Osteoblast (primary cell): ENCODE results near the gene PRRT3. TPM values are rescaled to one million over a fixed set of nuclear protein-coding genes. Genes with fewer than 3 reads are reported as not detected.

Source experiments
- DNase-seq: peaks from one replicate; pipeline ENCODE4 v3.0.0; 2011; ENCODE audit warnings: low spot score, mixed read lengths; ENCODE audit not compliant: insufficient read length; ENCODE audit errors: missing footprints
- H2AFZ ChIP-seq: 2 replicates; pipeline ENCODE4 v1.6.0; 2011; ENCODE audit warnings: mild to moderate bottlenecking, low read length
- H3K27ac ChIP-seq: 2 replicates; pipeline ENCODE4 v1.5.1; 2011; ENCODE audit warnings: mild to moderate bottlenecking, low read depth, low read length, moderate library complexity
- H3K27me3 ChIP-seq: 2 replicates; pipeline ENCODE4 v1.6.0; 2012; ENCODE audit warnings: mild to moderate bottlenecking, control low read depth, inconsistent platforms, low read length, moderate library complexity; ENCODE audit not compliant: insufficient read depth
- H3K36me3 ChIP-seq: 2 replicates; pipeline ENCODE4 v1.5.1; 2011; ENCODE audit warnings: mild to moderate bottlenecking, low read length, control low read depth, moderate library complexity; ENCODE audit not compliant: insufficient read depth
- H3K4me1 ChIP-seq: 2 replicates; pipeline ENCODE4 v1.5.1; 2011; ENCODE audit warnings: mild to moderate bottlenecking, low read length, control low read depth, moderate library complexity; ENCODE audit not compliant: insufficient read depth
- H3K4me2 ChIP-seq: 2 replicates; pipeline ENCODE4 v1.6.0; 2011; ENCODE audit warnings: mild to moderate bottlenecking, low read length; ENCODE audit not compliant: insufficient read depth
- H3K4me3 ChIP-seq: fragments of 200-600 bp; sonication (generic); 3 replicates; pipeline ENCODE4 v1.5.1; 2012; ENCODE audit warnings: mild to moderate bottlenecking, low read length, inconsistent platforms; ENCODE audit not compliant: insufficient read depth
- H3K79me2 ChIP-seq: 2 replicates; pipeline ENCODE4 v1.6.0; 2012; ENCODE audit warnings: mild to moderate bottlenecking, low read length, control low read depth, inconsistent platforms; ENCODE audit not compliant: insufficient read depth
- H3K9me3 ChIP-seq: 2 replicates; pipeline ENCODE4 v1.5.1; 2011; ENCODE audit warnings: low read depth, low read length, control low read depth
- H4K20me1 ChIP-seq: 2 replicates; pipeline ENCODE4 v1.6.0; 2012; ENCODE audit warnings: mild to moderate bottlenecking, low read length, control low read depth; ENCODE audit not compliant: insufficient read depth
- total RNA-seq: library from RNA; depleted of rRNA; stranded (reverse); fragments of >200 nt; gene quantifications from 2 replicates; pipeline ENCODE4 v1.2.3, GENCODE V29; 2012
- TF ChIP-seq, protein P1 (sequence below): IDR thresholded peaks from 2 replicates; pipeline ENCODE4 v1.5.1; 2011; ENCODE audit warnings: mild to moderate bottlenecking, low read depth, low read length, moderate library complexity; ENCODE audit errors: extremely low read depth

The PRRT3 gene
- total RNA-seq, result 3.5 and 4.3 TPM in 2 replicates

DNA sequence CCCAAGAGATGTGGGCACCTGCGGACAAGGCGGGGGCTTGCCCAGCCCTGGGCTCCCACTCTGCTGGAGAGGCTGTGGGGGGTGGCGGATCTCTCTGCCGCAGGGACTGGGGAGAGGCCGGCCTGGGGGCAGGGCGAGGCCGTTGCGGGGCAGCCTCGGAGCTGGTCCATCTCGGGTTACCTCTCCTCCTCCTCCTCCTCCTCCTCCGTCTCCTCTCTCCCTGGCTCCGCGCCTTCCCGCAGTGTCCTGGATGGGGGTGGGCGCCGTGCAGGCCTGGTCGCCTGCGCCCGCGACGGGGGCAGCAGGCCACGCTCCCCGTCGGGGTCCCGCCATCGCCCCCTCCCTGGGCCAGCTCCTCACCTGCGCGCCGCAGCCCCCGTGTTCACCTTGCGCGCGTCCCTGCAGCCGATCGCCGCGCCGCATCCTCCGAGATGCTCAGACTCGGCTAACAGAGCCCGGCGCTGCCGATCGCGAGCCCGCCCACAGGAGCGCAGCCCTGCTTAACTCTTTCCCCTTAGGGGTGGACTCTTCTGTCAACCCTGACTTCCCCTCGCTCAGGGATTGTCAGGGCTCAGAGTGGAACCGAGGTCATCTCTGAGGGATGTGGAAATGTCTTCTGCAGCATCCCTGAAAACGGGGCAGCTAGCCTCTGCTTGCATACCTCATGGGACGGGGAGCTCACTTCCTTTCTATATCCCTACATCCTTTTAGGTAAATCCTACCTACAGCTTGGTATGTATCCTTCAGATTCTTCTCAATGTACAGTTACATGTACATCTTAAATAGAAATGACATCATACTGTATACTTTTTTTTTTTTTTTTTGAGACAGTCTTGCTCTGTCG is at the start of gene PRRT3:
Gene PRRT3 (minus strand): TSS at position 447 of the 844 bp plus-strand sequence. CDS start 2,293 bp downstream, outside the sequence.
- H3K4me2 ChIP-seq, result peak within 1 kb of the TSS; percentile 76
- H2AFZ ChIP-seq, result peak within 1 kb of the TSS; percentile 57
- no peaks in the 10 kb centered on the region for H3K27me3 ChIP-seq
- peak within 1 kb of the TSS; percentile 76 for H3K4me3 ChIP-seq
- H4K20me1 ChIP-seq, result no peaks in the 10 kb centered on the region
- no peaks in the 10 kb centered on the region for H3K9me3 ChIP-seq
- H3K27ac ChIP-seq, result no peak within 1 kb of the TSS
- no peaks in the 10 kb centered on the region for H3K36me3 ChIP-seq
- peak; percentile 95 for DNase-seq
- H3K79me2 ChIP-seq, result no peaks in the 10 kb centered on the region
- H3K4me1 ChIP-seq, result peaks cover 20% of the 10 kb centered on the region
- TF ChIP-seq, protein P1, sequence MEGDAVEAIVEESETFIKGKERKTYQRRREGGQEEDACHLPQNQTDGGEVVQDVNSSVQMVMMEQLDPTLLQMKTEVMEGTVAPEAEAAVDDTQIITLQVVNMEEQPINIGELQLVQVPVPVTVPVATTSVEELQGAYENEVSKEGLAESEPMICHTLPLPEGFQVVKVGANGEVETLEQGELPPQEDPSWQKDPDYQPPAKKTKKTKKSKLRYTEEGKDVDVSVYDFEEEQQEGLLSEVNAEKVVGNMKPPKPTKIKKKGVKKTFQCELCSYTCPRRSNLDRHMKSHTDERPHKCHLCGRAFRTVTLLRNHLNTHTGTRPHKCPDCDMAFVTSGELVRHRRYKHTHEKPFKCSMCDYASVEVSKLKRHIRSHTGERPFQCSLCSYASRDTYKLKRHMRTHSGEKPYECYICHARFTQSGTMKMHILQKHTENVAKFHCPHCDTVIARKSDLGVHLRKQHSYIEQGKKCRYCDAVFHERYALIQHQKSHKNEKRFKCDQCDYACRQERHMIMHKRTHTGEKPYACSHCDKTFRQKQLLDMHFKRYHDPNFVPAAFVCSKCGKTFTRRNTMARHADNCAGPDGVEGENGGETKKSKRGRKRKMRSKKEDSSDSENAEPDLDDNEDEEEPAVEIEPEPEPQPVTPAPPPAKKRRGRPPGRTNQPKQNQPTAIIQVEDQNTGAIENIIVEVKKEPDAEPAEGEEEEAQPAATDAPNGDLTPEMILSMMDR, result no peak

DNA sequence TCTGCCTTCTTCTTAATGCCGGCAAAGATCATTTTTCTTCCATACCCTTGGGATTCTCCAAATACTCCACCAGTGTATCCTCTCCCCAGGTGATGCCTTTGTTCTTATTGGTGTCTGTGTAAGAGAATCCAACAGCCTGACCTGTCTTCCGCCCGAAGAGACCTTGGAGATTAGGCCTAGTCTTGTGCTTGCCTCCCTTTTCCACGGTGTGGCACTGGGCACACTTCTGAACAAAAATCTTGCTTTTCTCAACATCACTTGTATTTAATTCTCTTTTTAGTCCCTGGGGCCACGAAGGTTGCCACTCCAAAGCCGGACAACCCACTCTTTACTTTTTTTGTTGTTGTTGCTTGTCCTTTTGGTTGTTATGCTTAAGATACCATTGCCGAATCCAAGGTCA is 48.5 kb upstream of the PRRT3 start:
- TF ChIP-seq, protein P1, result no peak
- Histone ChIP-seq H3K4me2 (no peak overlapping the region), H3K36me3 (peaks cover 15% of the 10 kb centered on the region), H3K4me1 (peaks cover 11% of the 10 kb centered on the region), H3K4me3 (no peak overlapping the region), H4K20me1 (no peaks in the 10 kb centered on the region), H3K27ac (no peak overlapping the region), H3K27me3 (no peaks in the 10 kb centered on the region), H3K79me2 (peaks cover 2% of the 10 kb centered on the region), H2AFZ (no peak overlapping the region), H3K9me3 (no peaks in the 10 kb centered on the region)
- DNase-seq, result no peak

DNA sequence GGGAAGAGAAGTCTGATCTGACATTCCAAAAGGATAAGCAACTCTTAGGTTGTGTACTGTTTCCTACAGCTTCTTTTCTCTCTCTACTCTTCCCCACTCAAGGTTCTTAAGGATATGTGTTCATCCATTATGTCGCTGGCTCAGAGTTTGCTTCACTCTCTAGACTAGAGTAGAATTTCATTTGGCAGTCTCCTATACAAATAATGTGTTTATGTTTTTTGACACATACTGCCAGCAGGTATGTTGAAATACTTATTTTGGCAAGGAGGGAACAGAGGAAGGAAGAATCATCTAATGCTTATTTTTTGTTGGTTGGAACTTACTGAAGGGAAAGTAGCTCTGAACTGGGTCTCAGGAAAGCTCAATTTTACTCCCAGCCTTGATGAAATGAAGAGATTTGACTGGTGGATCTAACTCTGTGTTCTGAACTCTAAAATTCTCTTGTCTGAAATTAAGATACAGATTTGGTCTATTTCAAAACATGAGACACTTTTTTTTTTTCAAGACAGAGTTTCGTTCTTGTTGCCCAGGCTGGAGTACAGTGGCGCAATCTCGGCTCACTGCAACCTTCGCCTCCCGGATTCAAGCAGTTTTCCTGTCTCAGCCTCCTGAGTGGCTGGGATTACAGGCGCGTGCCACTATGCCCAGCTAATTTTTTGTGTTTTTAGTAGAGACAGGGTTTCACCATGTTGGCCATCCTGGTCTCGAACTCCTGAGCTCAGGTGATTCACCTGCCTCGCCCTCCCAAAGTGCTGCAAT is 42.1 kb upstream of the PRRT3 start:
- H3K4me2 ChIP-seq, result peak overlapping the region; percentile 59
- peak overlapping the region; percentile 25 for H2AFZ ChIP-seq
- peak overlapping the region; percentile 57 for H3K27ac ChIP-seq
- DNase-seq, result no peak
- peaks cover 13% of the 10 kb centered on the region for H3K79me2 ChIP-seq
- peaks cover 5% of the 10 kb centered on the region for H3K36me3 ChIP-seq
- TF ChIP-seq, protein P1, result no peak
- H3K27me3 ChIP-seq, result no peaks in the 10 kb centered on the region
- H4K20me1 ChIP-seq, result no peaks in the 10 kb centered on the region
- H3K4me3 ChIP-seq, result peak overlapping the region; percentile 45
- no peaks in the 10 kb centered on the region for H3K9me3 ChIP-seq
- peaks cover 7% of the 10 kb centered on the region for H3K4me1 ChIP-seq

DNA sequence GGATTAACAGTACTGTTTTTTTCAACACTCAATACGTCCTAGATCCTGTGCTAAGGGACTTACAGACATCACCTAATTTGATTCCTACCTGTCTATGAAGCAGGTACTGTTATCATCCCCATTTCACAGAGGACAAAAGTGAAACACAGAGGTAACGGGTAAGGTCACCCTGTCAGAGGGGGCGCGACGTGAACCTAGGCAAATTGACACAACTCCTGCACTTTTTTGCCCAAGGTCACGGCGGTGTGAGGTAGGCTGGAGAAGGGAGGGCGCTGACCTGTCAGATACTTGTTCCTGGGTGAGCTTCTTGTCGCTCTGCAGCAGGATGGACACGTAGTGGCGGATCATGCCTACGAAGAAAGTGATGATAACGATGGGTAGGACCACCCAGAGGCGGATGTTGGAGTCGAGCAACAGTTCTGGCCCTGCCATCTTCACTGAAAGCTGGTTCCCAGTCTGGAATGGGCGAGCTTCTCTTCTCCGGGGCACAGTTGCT is 34.1 kb upstream of the PRRT3 start:
- Histone ChIP-seq H3K4me3 (peak overlapping the region; percentile 100), H3K4me1 (peaks cover 23% of the 10 kb centered on the region), H3K27me3 (no peaks in the 10 kb centered on the region), H2AFZ (peak overlapping the region; percentile 99), H3K4me2 (peak overlapping the region; percentile 100), H3K79me2 (peaks cover 55% of the 10 kb centered on the region), H3K27ac (peak overlapping the region; percentile 95), H3K9me3 (no peaks in the 10 kb centered on the region), H4K20me1 (peaks cover 8% of the 10 kb centered on the region), H3K36me3 (no peaks in the 10 kb centered on the region)
- TF ChIP-seq, protein P1, result no peak
- no peak for DNase-seq
